ENCODE results near the gene FAP. TPM values are rescaled to one million over a fixed set of nuclear protein-coding genes. Genes with fewer than 3 reads are reported as not detected.

Gene FAP
- total and polyA plus RNA-seq, 2 donors (not counting 3 experiments of a cell fraction or from before 2014, with no cell fraction given): 1.1 TPM; not detected in 1

GRCh38 chr2:162245781-162246180 is 2.5 kb upstream of the FAP start:
- dilution Hi-C loops (cut with MboI; ENCODE audit: extremely low pct_ligation_motif_present, low sequenced_read_pairs): no loop called here

More at GRCh38 chr2:162245781-162246180, 2.5 kb upstream of the FAP start:
- Histone ChIP-seq H3K4me3 (replicated peaks in 1 of 3; ENCODE audit: insufficient read depth in 1 of 3, low read depth in 1 of 3, low read length in 3 of 3) (no peak overlapping the region), H3K27ac (ENCODE audit: insufficient read depth, low read depth, low read length) (no peak overlapping the region), H3K9ac (replicated peaks; ENCODE audit: extremely low read depth, insufficient read depth, low read length) (no peak overlapping the region), H3K27me3 (ENCODE audit: control insufficient read depth in 2 of 2, insufficient read depth in 2 of 2, low read length in 2 of 2) (no peaks in the 10 kb centered on the region), H3K4me1 (ENCODE audit: control insufficient read depth, extremely low read depth, insufficient read depth, low read length) (peaks cover 19% of the 10 kb centered on the region), H2AFZ (ENCODE audit: low read depth, low read length) (peak overlapping the region; percentile 21), H3K9me3 (replicated peaks; ENCODE audit: control insufficient read depth, insufficient read depth, low read length) (no peaks in the 10 kb centered on the region), H4K20me1 (replicated peaks; ENCODE audit: control insufficient read depth, extremely low read depth, insufficient read depth, low read length) (no peaks in the 10 kb centered on the region), H3K36me3 (ENCODE audit: control insufficient read depth in 2 of 2, extremely low read depth in 1 of 2, insufficient read depth in 2 of 2, low read length in 2 of 2) (no peaks in the 10 kb centered on the region), H3K9me1 (replicated peaks; ENCODE audit: control insufficient read depth, extremely low read depth, insufficient read depth, low read length) (no peaks in the 10 kb centered on the region), H3K79me2 (ENCODE audit: control insufficient read depth, insufficient read depth, low read length) (no peaks in the 10 kb centered on the region), H3K4me2 (ENCODE audit: insufficient read depth, low read length) (no peak overlapping the region)
- no peak for FAIRE-seq
- TF ChIP-seq EZH2 (IDR thresholded peaks at IDR 0.05; ENCODE audit: borderline replicate concordance, low read depth, low read length, severe bottlenecking): no peak
- TF ChIP-seq GATA2 (IDR thresholded peaks at IDR 0.05; ENCODE audit: insufficient read depth, insufficient read length, low read depth, low read length): no peak
- TF ChIP-seq POLR2AphosphoS5 (IDR thresholded peaks at IDR 0.05; ENCODE audit: insufficient read depth, low read depth, low read length): no peak
- TF ChIP-seq MYC (IDR thresholded peaks at IDR 0.05; ENCODE audit: low read depth, low read length): no peak
- no peak for TF ChIP-seq CTCF (IDR thresholded peaks at IDR 0.05; ENCODE audit: extremely low read depth in 1 of 2, insufficient read depth in 1 of 2, low read depth in 1 of 2, low read length in 2 of 2)
- TF ChIP-seq MAX (IDR thresholded peaks at IDR 0.05; ENCODE audit: insufficient read depth, insufficient read length): no peak
- no peak for TF ChIP-seq POLR2A (IDR thresholded peaks at IDR 0.05; ENCODE audit: low read depth, low read length)
- no peak for TF ChIP-seq FOS (IDR thresholded peaks at IDR 0.05; ENCODE audit: borderline replicate concordance, insufficient read depth, low read length)
- TF ChIP-seq JUN (IDR thresholded peaks at IDR 0.05; ENCODE audit: borderline replicate concordance, insufficient read depth, insufficient read length, low read depth): no peak
- CTCF ChIA-PET: interaction anchor here (1.3 to 2.8 kb wide), 4 partner anchors 10 to 52 kb away, joined by 5 to 22 read pairs (median 12); no protein-coding TSS in a partner anchor
- no TSS peak for BruUV-seq (replicated peaks)
- POLR2A ChIA-PET: no interaction called here
- no peak for DNase-seq (ENCODE audit: low read depth, low spot score)
- intact Hi-C loops (cut with micrococcal nuclease): no loop called here
